PC-9 (cell line): ENCODE measurements around the gene DMRT1. TPM values are rescaled to one million over a fixed set of nuclear protein-coding genes. Genes with fewer than 3 reads are reported as not detected.

ENCODE experiments used
- BruUV-seq: library from RNA; stranded (reverse); fragments of 400-500 nt; replicated peaks from 2 replicates; lab custom pipeline; 2021; lab: Mats Ljungman, UMichigan
- CTCF ChIA-PET: fragments of 300-600 bp; sonication (Branson Sonifier 250); formaldehyde crosslinking; loops from one replicate; lab custom pipeline; 2022; ENCODE audit warnings: antibody characterized with exemption; lab: Charles Lee
- POLR2A ChIA-PET: fragments of 300-600 bp; sonication (Branson Sonifier 250); formaldehyde crosslinking; loops from one replicate; lab custom pipeline; 2022; ENCODE audit warnings: antibody characterized with exemption; ENCODE audit not compliant: unreplicated experiment; lab: Charles Lee
- DNase-seq, 2 experiments: peaks; one replicate each; pipeline versions ENCODE4 v3.0.0 to v3.0.0-alpha.2; 2015 to 2022; ENCODE audit warnings: mixed read lengths in 1 of 2
- H2AFZ ChIP-seq: fragments of 200-600 bp; sonication (generic); 2 replicates; pipeline ENCODE4 v1.8.1; 2017; ENCODE audit warnings: antibody characterized with exemption
- H3F3A ChIP-seq: fragments of 200-600 bp; sonication (generic); 2 replicates; pipeline ENCODE4 v1.8.1; 2017; ENCODE audit warnings: antibody characterized with exemption, mild to moderate bottlenecking, low read depth; ENCODE audit not compliant: insufficient read depth
- H3K27ac ChIP-seq: fragments of 200-600 bp; sonication (generic); 2 replicates; pipeline ENCODE4 v1.6.1; 2016; ENCODE audit warnings: mixed run types
- H3K27me3 ChIP-seq: fragments of 200-600 bp; sonication (generic); 2 replicates; pipeline ENCODE4 v1.6.1; 2016; ENCODE audit warnings: low read depth, mixed run types; ENCODE audit not compliant: insufficient read depth
- H3K36me3 ChIP-seq: fragments of 200-600 bp; sonication (generic); 2 replicates; pipeline ENCODE4 v1.6.1; 2016; ENCODE audit warnings: low read depth, mixed run types
- H3K4me1 ChIP-seq: fragments of 200-600 bp; sonication (generic); replicated peaks from 2 replicates; pipeline ENCODE4 v1.6.1; 2016; ENCODE audit warnings: mixed run types; ENCODE audit not compliant: insufficient read depth
- H3K4me2 ChIP-seq: fragments of 200-600 bp; sonication (generic); 2 replicates; pipeline ENCODE4 v1.6.1; 2017; ENCODE audit warnings: mixed run types
- H3K4me3 ChIP-seq: fragments of 200-600 bp; sonication (generic); 2 replicates; pipeline ENCODE4 v1.6.1; 2016; ENCODE audit warnings: mixed run types
- H3K79me2 ChIP-seq: fragments of 200-600 bp; sonication (generic); 2 replicates; pipeline ENCODE4 v1.6.1; 2017; ENCODE audit warnings: low read depth, mixed run types
- H3K9me2 ChIP-seq: fragments of 200-600 bp; sonication (generic); 2 replicates; pipeline ENCODE4 v1.8.1; 2017; ENCODE audit warnings: mild to moderate bottlenecking; ENCODE audit not compliant: insufficient read depth
- H3K9me3 ChIP-seq: fragments of 200-600 bp; sonication (generic); 2 replicates; pipeline ENCODE4 v1.8.1; 2016; ENCODE audit warnings: low read depth; ENCODE audit not compliant: insufficient read depth
- H4K20me1 ChIP-seq: fragments of 200-600 bp; sonication (generic); 2 replicates; pipeline ENCODE4 v1.8.1; 2017; ENCODE audit not compliant: insufficient read depth
- CTCF ChIP-seq: fragments of 200-600 bp; sonication (generic); conservative IDR thresholded peaks from 2 replicates; pipeline ENCODE4 v1.6.1; 2017; ENCODE audit warnings: mixed run types, antibody characterized with exemption, mild to moderate bottlenecking, moderate library complexity
- EZH2 ChIP-seq: fragments of 200-600 bp; sonication (generic); IDR thresholded peaks from 2 replicates; pipeline ENCODE4 v1.8.0; 2017; ENCODE audit warnings: antibody characterized with exemption, low read depth
- intact Hi-C: fragments of 100-400 bp; cut with micrococcal nuclease; formaldehyde crosslinking; loops from one replicate; pipeline ENCODE4 v1.10.0; 2022; ENCODE audit not compliant: unreplicated experiment
- total RNA-seq: library from RNA; stranded (reverse); gene quantifications from 2 replicates; pipeline ENCODE4 v1.2.3, GENCODE V29; 2021

Gene DMRT1
- total RNA-seq, 1 experiment from 2014 or later: not detected

- Histone ChIP-seq H3K27me3 (0 out of 2 replicates have a peak, but pooled peaks cover 5% of the 10 kb centered on the region), H4K20me1 (no peaks in the 10 kb centered on the region), H3K27ac (no peak overlapping the region), H3K79me2 (no peaks in the 10 kb centered on the region), H3K9me3 (no peaks in the 10 kb centered on the region), H3F3A (no peaks in the 10 kb centered on the region), H3K36me3 (no peaks in the 10 kb centered on the region), H3K4me3 (no peak overlapping the region), H3K9me2 (no peaks in the 10 kb centered on the region), H3K4me1 (no peaks in the 10 kb centered on the region), H2AFZ (no peak overlapping the region), H3K4me2 (no peak overlapping the region)
- POLR2A ChIA-PET: no interaction called here
- intact Hi-C loops: loop anchor here (10.0 kb wide), 1 partner anchor 592 kb away; no protein-coding TSS in a partner anchor
- CTCF ChIA-PET: no interaction called here
- no peak for DNase-seq
- TF ChIP-seq EZH2 (no peak), CTCF (no peak)
- BruUV-seq: no TSS peak
Observed at GRCh38 chr9:1013021-1013420, 171.5 kb downstream of the DMRT1 start.

GRCh38 chr9:1014225-1014624, 172.7 kb downstream of the DMRT1 start:
- H3K27ac ChIP-seq: no peak overlapping the region
- H3K36me3 ChIP-seq: no peaks in the 10 kb centered on the region
- no peaks in the 10 kb centered on the region for H3K9me2 ChIP-seq
- H3K79me2 ChIP-seq: no peaks in the 10 kb centered on the region
- no peaks in the 10 kb centered on the region for H3F3A ChIP-seq
- intact Hi-C loops: loop anchor here (10.0 kb wide), 1 partner anchor 591 kb away; no protein-coding TSS in a partner anchor
- no peaks in the 10 kb centered on the region for H3K9me3 ChIP-seq
- DNase-seq: no peak
- no peak overlapping the region for H3K4me2 ChIP-seq
- BruUV-seq: no TSS peak
- H3K27me3 ChIP-seq: peaks cover 12% of the 10 kb centered on the region; the same call in 1 of the 2 replicates
- H3K4me1 ChIP-seq: no peaks in the 10 kb centered on the region
- H4K20me1 ChIP-seq: no peaks in the 10 kb centered on the region
- POLR2A ChIA-PET: no interaction called here
- CTCF ChIA-PET: no interaction called here
- H3K4me3 ChIP-seq: no peak overlapping the region
- no peak for TF ChIP-seq CTCF
- TF ChIP-seq EZH2: no peak
- H2AFZ ChIP-seq: no peak overlapping the region

GRCh38 chr9:1014640-1015039, 173.1 kb downstream of the DMRT1 start:
- Histone ChIP-seq H2AFZ (no peak overlapping the region), H4K20me1 (no peaks in the 10 kb centered on the region), H3K79me2 (no peaks in the 10 kb centered on the region), H3K27ac (no peak overlapping the region), H3K4me1 (no peaks in the 10 kb centered on the region), H3K36me3 (no peaks in the 10 kb centered on the region), H3K9me2 (no peaks in the 10 kb centered on the region), H3K9me3 (no peaks in the 10 kb centered on the region), H3K4me3 (no peak overlapping the region), H3F3A (no peaks in the 10 kb centered on the region), H3K27me3 (peaks cover 12% of the 10 kb centered on the region; the same call in 1 of the 2 replicates), H3K4me2 (no peak overlapping the region)
- CTCF ChIA-PET: no interaction called here
- no peak for DNase-seq
- POLR2A ChIA-PET: no interaction called here
- intact Hi-C loops: loop anchor here (10.0 kb wide), 1 partner anchor 590 kb away; no protein-coding TSS in a partner anchor
- no TSS peak for BruUV-seq
- TF ChIP-seq EZH2: no peak
- TF ChIP-seq CTCF: no peak
